Loucy (cell line): ENCODE data around the gene RGS11.
A peak's percentile ranks its signal among the peaks of the same experiment; 100 is the strongest.

Experiments
- H2AFZ ChIP-seq: fragments of 200-600 bp; sonication (generic); 2 replicates; pipeline ENCODE4 v1.6.0; 2016; ENCODE audit warnings: antibody characterized with exemption, mild to moderate bottlenecking, low read length, moderate library complexity
- H3F3A ChIP-seq: fragments of 200-600 bp; 2 replicates; pipeline ENCODE4 v1.6.0; 2016; ENCODE audit warnings: antibody characterized with exemption, low read depth, mild to moderate bottlenecking
- H3K27me3 ChIP-seq: fragments of 200-600 bp; sonication (generic); 2 replicates; pipeline ENCODE4 v1.6.1; 2014; ENCODE audit warnings: low read length, mild to moderate bottlenecking; ENCODE audit not compliant: insufficient read depth, poor library complexity, severe bottlenecking
- H3K36me3 ChIP-seq: fragments of 200-600 bp; sonication (generic); 2 replicates; pipeline ENCODE4 v1.6.1; 2016; ENCODE audit warnings: low read length; ENCODE audit not compliant: insufficient read depth
- H3K4me1 ChIP-seq: fragments of 200-600 bp; sonication (generic); 2 replicates; pipeline ENCODE4 v1.5.1; 2014; ENCODE audit warnings: low read length, mild to moderate bottlenecking; ENCODE audit not compliant: insufficient read depth, poor library complexity, severe bottlenecking
- H3K4me2 ChIP-seq: fragments of 200-600 bp; sonication (generic); 2 replicates; pipeline ENCODE4 v1.6.0; 2014; ENCODE audit warnings: antibody characterized with exemption, low read length, low read depth, mild to moderate bottlenecking; ENCODE audit not compliant: poor library complexity, severe bottlenecking
- H3K4me3 ChIP-seq: fragments of 200-600 bp; sonication (generic); 2 replicates; pipeline ENCODE4 v1.5.1; 2014; ENCODE audit warnings: low read length, mild to moderate bottlenecking, mixed read lengths; ENCODE audit not compliant: poor library complexity, severe bottlenecking
- H3K79me2 ChIP-seq: fragments of 200-600 bp; sonication (generic); 2 replicates; pipeline ENCODE4 v1.6.1; 2014; ENCODE audit warnings: low read length; ENCODE audit not compliant: insufficient read depth
- H3K9ac ChIP-seq: fragments of 200-600 bp; sonication (generic); 2 replicates; pipeline ENCODE4 v1.6.0; 2014; ENCODE audit warnings: mild to moderate bottlenecking, low read depth, low read length, moderate library complexity; ENCODE audit not compliant: poor library complexity, severe bottlenecking
- H3K9me2 ChIP-seq: fragments of 200-600 bp; sonication (generic); replicated peaks from 2 replicates; pipeline ENCODE4 v1.6.1; 2016; ENCODE audit warnings: low read depth, low read length, mixed read lengths
- H3K9me3 ChIP-seq: fragments of 200-600 bp; sonication (generic); 2 replicates; pipeline ENCODE4 v1.6.1; 2014; ENCODE audit warnings: mild to moderate bottlenecking, antibody characterized with exemption, low read length, low read depth; ENCODE audit not compliant: insufficient read depth
- H4K20me1 ChIP-seq: fragments of 200-600 bp; sonication (generic); 2 replicates; pipeline ENCODE4 v1.6.0; 2014; ENCODE audit warnings: antibody characterized with exemption, low read length, mild to moderate bottlenecking; ENCODE audit not compliant: insufficient read depth, poor library complexity, severe bottlenecking
- EZH2phosphoT487 ChIP-seq: fragments of 200-600 bp; IDR thresholded peaks from 2 replicates; pipeline ENCODE4 v1.6.1; 2018; ENCODE audit warnings: antibody characterized with exemption, mild to moderate bottlenecking, moderate library complexity, borderline replicate concordance
- TF ChIP-seq, protein P1 (sequence below): fragments of 200-600 bp; sonication (generic); conservative IDR thresholded peaks from 2 replicates; pipeline ENCODE4 v1.5.1; 2014; ENCODE audit warnings: mild to moderate bottlenecking, antibody characterized with exemption, low read length

Gene RGS11

DNA sequence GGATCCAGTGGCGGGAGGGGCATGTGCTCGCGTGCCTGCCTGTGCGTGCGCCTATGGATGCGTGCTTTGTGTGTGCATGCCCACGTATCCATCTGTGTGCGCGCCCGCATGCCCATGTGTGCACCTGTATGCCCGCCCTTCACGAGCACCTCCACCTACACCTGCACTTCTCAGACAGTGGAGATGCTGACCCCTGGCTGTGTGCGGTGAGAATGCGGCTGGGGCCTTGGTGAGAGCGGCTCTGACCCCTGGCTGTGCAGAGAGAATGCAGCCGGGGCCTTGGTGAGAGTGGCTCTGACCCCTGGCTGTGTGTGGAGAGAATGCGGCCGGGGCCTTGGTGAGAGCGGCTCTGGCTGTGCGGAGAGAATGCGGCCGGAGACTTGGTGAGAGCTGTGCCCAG, 42.9 kb upstream of the RGS11 start:
- Histone ChIP-seq H3K79me2 (peaks cover 38% of the 10 kb centered on the region; the same call in 1 of the 2 replicates), H3K4me1 (peaks cover 22% of the 10 kb centered on the region), H3K9me2 (no peaks in the 10 kb centered on the region), H3K9ac (no peak overlapping the region), H3F3A (no peaks in the 10 kb centered on the region), H2AFZ (no peak overlapping the region), H3K27me3 (no peaks in the 10 kb centered on the region), H3K4me3 (no peak overlapping the region), H4K20me1 (no peaks in the 10 kb centered on the region), H3K4me2 (no peak overlapping the region), H3K36me3 (peaks cover under 1% of the 10 kb centered on the region; the same call in 1 of the 2 replicates), H3K9me3 (no peaks in the 10 kb centered on the region)
- no peak for TF ChIP-seq EZH2phosphoT487
- TF ChIP-seq, protein P1, sequence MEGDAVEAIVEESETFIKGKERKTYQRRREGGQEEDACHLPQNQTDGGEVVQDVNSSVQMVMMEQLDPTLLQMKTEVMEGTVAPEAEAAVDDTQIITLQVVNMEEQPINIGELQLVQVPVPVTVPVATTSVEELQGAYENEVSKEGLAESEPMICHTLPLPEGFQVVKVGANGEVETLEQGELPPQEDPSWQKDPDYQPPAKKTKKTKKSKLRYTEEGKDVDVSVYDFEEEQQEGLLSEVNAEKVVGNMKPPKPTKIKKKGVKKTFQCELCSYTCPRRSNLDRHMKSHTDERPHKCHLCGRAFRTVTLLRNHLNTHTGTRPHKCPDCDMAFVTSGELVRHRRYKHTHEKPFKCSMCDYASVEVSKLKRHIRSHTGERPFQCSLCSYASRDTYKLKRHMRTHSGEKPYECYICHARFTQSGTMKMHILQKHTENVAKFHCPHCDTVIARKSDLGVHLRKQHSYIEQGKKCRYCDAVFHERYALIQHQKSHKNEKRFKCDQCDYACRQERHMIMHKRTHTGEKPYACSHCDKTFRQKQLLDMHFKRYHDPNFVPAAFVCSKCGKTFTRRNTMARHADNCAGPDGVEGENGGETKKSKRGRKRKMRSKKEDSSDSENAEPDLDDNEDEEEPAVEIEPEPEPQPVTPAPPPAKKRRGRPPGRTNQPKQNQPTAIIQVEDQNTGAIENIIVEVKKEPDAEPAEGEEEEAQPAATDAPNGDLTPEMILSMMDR = peak; percentile 48

DNA sequence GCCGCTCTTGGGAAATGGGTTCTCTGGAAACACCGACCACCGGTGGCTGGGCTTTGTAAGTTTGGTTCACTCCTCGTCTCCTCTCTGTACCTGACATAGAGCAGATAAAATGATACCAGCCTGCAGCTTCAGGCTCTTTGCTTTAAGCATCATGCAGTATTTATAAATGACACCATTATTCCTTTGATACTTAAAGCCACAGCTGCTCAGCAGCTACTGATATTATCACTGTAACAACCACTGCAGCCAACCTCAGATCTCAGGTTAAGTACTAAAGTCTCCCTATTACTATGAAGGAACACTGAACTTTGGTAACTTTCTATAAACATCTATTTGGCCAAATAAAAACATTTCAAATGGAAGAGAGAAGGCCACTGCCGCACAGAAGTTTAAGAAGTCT, 41.8 kb upstream of the RGS11 start:
- H3K36me3 ChIP-seq = peaks cover 11% of the 10 kb centered on the region; the same call in 1 of the 2 replicates
- no peaks in the 10 kb centered on the region for H3F3A ChIP-seq
- no peaks in the 10 kb centered on the region for H3K9me3 ChIP-seq
- no peak overlapping the region for H3K9ac ChIP-seq
- H3K4me3 ChIP-seq = peak overlapping the region; percentile 13
- H3K4me1 ChIP-seq = peaks cover 22% of the 10 kb centered on the region
- peaks cover 34% of the 10 kb centered on the region; the same call in 1 of the 2 replicates for H3K79me2 ChIP-seq
- no peak for TF ChIP-seq EZH2phosphoT487
- TF ChIP-seq, protein P1 = no peak
- peak overlapping the region; percentile 37 for H3K4me2 ChIP-seq
- H3K9me2 ChIP-seq = no peaks in the 10 kb centered on the region
- no peaks in the 10 kb centered on the region for H4K20me1 ChIP-seq
- no peaks in the 10 kb centered on the region for H3K27me3 ChIP-seq
- no peak overlapping the region for H2AFZ ChIP-seq

DNA sequence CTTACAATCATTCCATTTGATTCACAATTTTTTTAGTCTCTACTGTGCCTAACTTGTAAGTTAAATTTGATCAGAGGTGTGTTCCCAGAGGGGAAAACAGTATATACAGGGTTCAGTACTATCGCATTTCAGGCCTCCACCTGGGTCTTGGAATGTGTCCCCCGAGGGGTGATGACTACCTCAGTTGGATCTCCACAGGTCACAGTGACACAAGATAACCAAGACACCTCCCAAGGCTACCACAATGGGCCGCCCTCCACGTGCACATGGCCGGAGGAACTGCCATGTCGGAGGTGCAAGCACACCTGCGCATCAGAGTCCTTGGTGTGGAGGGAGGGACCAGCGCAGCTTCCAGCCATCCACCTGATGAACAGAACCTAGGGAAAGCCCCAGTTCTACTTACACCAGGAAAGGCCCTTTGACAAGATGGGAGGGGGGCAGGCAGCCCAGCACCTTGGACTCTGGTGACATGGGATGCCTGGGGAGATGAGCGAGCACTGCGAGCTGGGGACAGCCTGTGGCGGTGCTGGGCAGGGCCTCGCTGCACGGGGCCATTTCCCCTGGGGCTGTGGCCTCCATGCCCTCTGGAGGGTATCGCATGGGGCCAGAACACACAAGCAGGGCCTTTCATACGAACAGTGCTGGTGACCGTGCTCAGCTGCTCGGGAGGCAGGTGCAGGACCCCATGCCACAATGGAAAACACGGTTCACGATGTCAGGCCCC, 41.2 kb upstream of the RGS11 start:
- Histone ChIP-seq H3K36me3 (peaks cover 11% of the 10 kb centered on the region; the same call in 1 of the 2 replicates), H3K4me3 (peak overlapping the region; percentile 13), H3K9me2 (no peaks in the 10 kb centered on the region), H3K9me3 (no peaks in the 10 kb centered on the region), H2AFZ (no peak overlapping the region), H4K20me1 (no peaks in the 10 kb centered on the region), H3K9ac (no peak overlapping the region), H3F3A (no peaks in the 10 kb centered on the region), H3K79me2 (peaks cover 27% of the 10 kb centered on the region; the same call in 1 of the 2 replicates), H3K4me2 (peak overlapping the region; percentile 37), H3K4me1 (peaks cover 22% of the 10 kb centered on the region), H3K27me3 (no peaks in the 10 kb centered on the region)
- no peak for TF ChIP-seq EZH2phosphoT487
- TF ChIP-seq, protein P1 = no peak
